KMS-11 (cell line): Measurements from ENCODE around the gene CCNT2.

Experiments
- H2AFZ ChIP-seq: fragments of 200-600 bp; sonication (generic); 2 replicates; pipeline ENCODE4 v1.6.1; 2016; ENCODE audit warnings: antibody characterized with exemption, mixed run types, low read depth
- H3K27ac ChIP-seq: fragments of 200-600 bp; sonication (generic); 2 replicates; pipeline ENCODE4 v1.6.1; 2016; ENCODE audit warnings: mild to moderate bottlenecking, mixed run types
- H3K27me3 ChIP-seq: fragments of 200-600 bp; sonication (generic); 2 replicates; pipeline ENCODE4 v1.6.1; 2017; ENCODE audit warnings: mild to moderate bottlenecking, low read depth, mixed run types, moderate library complexity; ENCODE audit not compliant: insufficient read depth
- H3K36me3 ChIP-seq: fragments of 200-600 bp; sonication (generic); 2 replicates; pipeline ENCODE4 v1.6.1; 2017; ENCODE audit warnings: mild to moderate bottlenecking, mixed run types; ENCODE audit not compliant: insufficient read depth
- H3K4me1 ChIP-seq: fragments of 200-600 bp; sonication (generic); 2 replicates; pipeline ENCODE4 v1.6.1; 2016; ENCODE audit warnings: mild to moderate bottlenecking, low read depth, mixed run types; ENCODE audit not compliant: poor library complexity, severe bottlenecking
- H3K4me2 ChIP-seq: fragments of 200-600 bp; sonication (generic); 2 replicates; pipeline ENCODE4 v1.7.0; 2016; ENCODE audit warnings: mild to moderate bottlenecking, mixed run types
- H3K4me3 ChIP-seq: fragments of 200-600 bp; sonication (generic); IDR thresholded peaks from 2 replicates; pipeline ENCODE4 v1.6.1; 2017; ENCODE audit warnings: low read depth, low read length, mixed read lengths; ENCODE audit not compliant: insufficient read depth
- H3K79me2 ChIP-seq: fragments of 200-600 bp; sonication (generic); 2 replicates; pipeline ENCODE4 v1.6.1; 2016; ENCODE audit warnings: low read depth, mixed run types; ENCODE audit not compliant: insufficient read depth
- H3K9ac ChIP-seq: fragments of 200-600 bp; sonication (generic); 2 replicates; pipeline ENCODE4 v1.6.1; 2016; ENCODE audit warnings: mild to moderate bottlenecking, mixed run types
- H4K20me1 ChIP-seq: fragments of 200-600 bp; sonication (generic); 2 replicates; pipeline ENCODE4 v1.6.1; 2016; ENCODE audit warnings: mild to moderate bottlenecking, mixed run types; ENCODE audit not compliant: insufficient read depth
- CTCF ChIP-seq: fragments of 200-600 bp; sonication (generic); conservative IDR thresholded peaks from 2 replicates; pipeline ENCODE4 v1.6.1; 2017; ENCODE audit warnings: low read depth, mild to moderate bottlenecking, antibody characterized with exemption, low read length, moderate library complexity, mixed read lengths

The CCNT2 gene

GRCh38 chr2:135005753-135006152 is 87.1 kb downstream of the CCNT2 start:
- no peak overlapping the region for H3K4me3 ChIP-seq
- no peak overlapping the region for H3K27ac ChIP-seq
- H2AFZ ChIP-seq = no peak overlapping the region
- H3K4me1 ChIP-seq = no peaks in the 10 kb centered on the region
- no peak overlapping the region for H3K9ac ChIP-seq
- no peak for TF ChIP-seq CTCF
- H3K79me2 ChIP-seq = no peaks in the 10 kb centered on the region
- H4K20me1 ChIP-seq = no peaks in the 10 kb centered on the region
- H3K27me3 ChIP-seq = no peaks in the 10 kb centered on the region
- H3K4me2 ChIP-seq = no peak overlapping the region
- no peaks in the 10 kb centered on the region for H3K36me3 ChIP-seq
